ENCODE results near the gene ERCC1. TPM values are rescaled to one million over a fixed set of nuclear protein-coding genes. Genes with fewer than 3 reads are reported as not detected.
"Not testable (repeated sequence)": the region's sequence is repeated elsewhere in the genome, so short reads cannot be mapped to it uniquely, and the experiment has no call there.

The ERCC1 gene
- total RNA-seq, 2 experiments from 2014 or later: 32.5 to 32.6 TPM

DNA sequence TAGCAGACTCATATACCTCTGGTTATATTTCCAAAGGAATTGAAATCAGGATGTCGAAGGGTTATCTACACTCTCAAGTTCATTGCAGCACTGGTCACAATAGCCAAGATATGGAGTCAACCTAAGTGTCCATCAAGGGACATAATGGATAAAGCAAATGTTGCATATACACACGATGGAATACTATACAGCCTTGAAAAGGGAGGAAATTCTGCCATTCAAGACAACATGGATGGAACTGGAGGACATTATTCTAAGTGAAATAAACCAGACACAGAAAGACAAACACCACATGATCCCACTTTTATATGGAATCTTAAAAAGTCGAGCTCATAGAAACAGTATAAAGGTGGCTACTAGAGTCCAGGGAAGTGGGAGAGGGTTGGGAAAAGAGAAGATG, 13.6 kb upstream of the ERCC1 start:
- H3K4me1 ChIP-seq (ENCODE audit: insufficient read depth, low read length): peaks cover 17% of the 10 kb centered on the region
- no peaks in the 10 kb centered on the region for H3K9me3 ChIP-seq (ENCODE audit: control insufficient read depth in 1 of 2, insufficient read depth in 1 of 2, low read length in 2 of 2)
- DNase-seq (no peak), ATAC-seq (ENCODE audit: poor library complexity) (no peak)
- ChIA-PET CTCF (interaction anchor here (1.7 to 6.0 kb wide), 2 partner anchors 32 to 40 kb away, joined by 4 to 365 read pairs; no protein-coding TSS in a partner anchor), POLR2A (interaction anchor here (0.6 kb wide), 1 partner anchor 42 kb away, joined by 3 read pairs; no protein-coding TSS in a partner anchor)
- H3K36me3 ChIP-seq (ENCODE audit: insufficient read depth, low read length): no peaks in the 10 kb centered on the region
- Mint-ChIP-seq H3K27ac (no peak overlapping the region), H3K27me3 (no peaks in the 10 kb centered on the region), H3K4me1 (ENCODE audit: low read depth) (peaks cover 16% of the 10 kb centered on the region), H3K9me3 (no peaks in the 10 kb centered on the region), H3K4me3 (peak overlapping the region; percentile 12), H3K36me3 (ENCODE audit: low read depth) (no peaks in the 10 kb centered on the region)
- intact Hi-C loops (cut with DNase I, micrococcal nuclease): no loop called here
- TF ChIP-seq, protein P1, sequence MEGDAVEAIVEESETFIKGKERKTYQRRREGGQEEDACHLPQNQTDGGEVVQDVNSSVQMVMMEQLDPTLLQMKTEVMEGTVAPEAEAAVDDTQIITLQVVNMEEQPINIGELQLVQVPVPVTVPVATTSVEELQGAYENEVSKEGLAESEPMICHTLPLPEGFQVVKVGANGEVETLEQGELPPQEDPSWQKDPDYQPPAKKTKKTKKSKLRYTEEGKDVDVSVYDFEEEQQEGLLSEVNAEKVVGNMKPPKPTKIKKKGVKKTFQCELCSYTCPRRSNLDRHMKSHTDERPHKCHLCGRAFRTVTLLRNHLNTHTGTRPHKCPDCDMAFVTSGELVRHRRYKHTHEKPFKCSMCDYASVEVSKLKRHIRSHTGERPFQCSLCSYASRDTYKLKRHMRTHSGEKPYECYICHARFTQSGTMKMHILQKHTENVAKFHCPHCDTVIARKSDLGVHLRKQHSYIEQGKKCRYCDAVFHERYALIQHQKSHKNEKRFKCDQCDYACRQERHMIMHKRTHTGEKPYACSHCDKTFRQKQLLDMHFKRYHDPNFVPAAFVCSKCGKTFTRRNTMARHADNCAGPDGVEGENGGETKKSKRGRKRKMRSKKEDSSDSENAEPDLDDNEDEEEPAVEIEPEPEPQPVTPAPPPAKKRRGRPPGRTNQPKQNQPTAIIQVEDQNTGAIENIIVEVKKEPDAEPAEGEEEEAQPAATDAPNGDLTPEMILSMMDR (IDR thresholded peaks at IDR 0.05): no peak
- no peak overlapping the region for H3K27ac ChIP-seq (ENCODE audit: low read depth in 1 of 2, low read length in 2 of 2)
- no peaks in the 10 kb centered on the region for H3K27me3 ChIP-seq (ENCODE audit: control insufficient read depth in 1 of 2, insufficient read depth in 2 of 2, low read length in 2 of 2)
- H3K4me3 ChIP-seq (ENCODE audit: low read length): no peak overlapping the region

DNA sequence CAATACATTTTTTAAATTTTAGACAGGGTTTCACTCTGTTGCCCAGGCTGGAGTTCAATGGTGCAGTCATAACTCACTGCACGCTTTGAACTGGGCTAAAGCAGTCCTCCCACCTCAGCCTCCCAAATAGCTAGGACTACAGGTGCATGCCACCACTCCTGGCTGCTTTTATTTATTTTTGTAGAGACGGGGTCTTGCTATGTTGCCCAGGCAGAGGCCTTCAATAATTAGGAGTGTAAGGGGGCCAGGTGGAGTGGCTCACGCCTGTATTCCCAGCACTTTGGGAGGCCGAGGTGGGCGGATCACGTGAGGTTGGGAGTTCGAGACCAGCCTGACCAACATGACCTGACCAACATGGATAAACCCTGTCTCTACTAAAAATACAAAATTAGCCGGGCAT, 8.8 kb upstream of the ERCC1 start:
- POLR2A ChIA-PET; H3K27me3 ChIP-seq (ENCODE audit: control insufficient read depth in 1 of 2, insufficient read depth in 2 of 2, low read length in 2 of 2); H3K27ac ChIP-seq (ENCODE audit: low read depth in 1 of 2, low read length in 2 of 2); H3K4me1 Mint-ChIP-seq (ENCODE audit: low read depth); DNase-seq; H3K9me3 ChIP-seq (ENCODE audit: control insufficient read depth in 1 of 2, insufficient read depth in 1 of 2, low read length in 2 of 2); H3K4me3 Mint-ChIP-seq; H3K36me3 Mint-ChIP-seq (ENCODE audit: low read depth); H3K27ac Mint-ChIP-seq; H3K36me3 ChIP-seq (ENCODE audit: insufficient read depth, low read length); ATAC-seq (ENCODE audit: poor library complexity); H3K27me3 Mint-ChIP-seq; H3K9me3 Mint-ChIP-seq; H3K4me3 ChIP-seq (ENCODE audit: low read length): not testable (repeated sequence)
- intact Hi-C loops (cut with DNase I, micrococcal nuclease): loop anchor here in 1 of 2 experiments (5.0 kb wide), 1 partner anchor 125 kb away; no protein-coding TSS in a partner anchor
- H3K4me1 ChIP-seq (ENCODE audit: insufficient read depth, low read length): peaks cover 17% of the 10 kb centered on the region
- CTCF ChIA-PET: interaction anchor here (4.1 kb wide), 1 partner anchor 46 kb away, joined by 15 read pairs; no protein-coding TSS in a partner anchor

DNA sequence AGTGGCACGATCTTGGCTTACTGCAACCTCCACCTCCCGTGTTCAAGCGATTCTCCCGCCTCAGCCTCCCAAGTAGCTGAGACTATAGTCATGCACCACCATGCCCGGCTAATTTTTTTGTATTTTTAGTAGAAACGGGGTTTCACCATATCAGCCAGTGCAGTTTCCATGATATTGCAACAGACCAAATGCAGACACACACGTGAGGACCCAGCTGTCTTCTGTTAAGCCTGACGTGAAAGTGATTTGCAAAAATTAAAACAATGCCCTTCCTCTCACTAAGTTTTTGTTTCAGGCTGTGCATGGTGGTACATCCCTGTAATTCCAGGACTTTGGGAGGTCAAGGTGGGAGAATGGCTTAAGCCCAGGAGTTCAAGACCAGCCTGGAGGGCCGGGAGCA, 7.3 kb upstream of the ERCC1 start:
- H3K36me3 ChIP-seq (ENCODE audit: insufficient read depth, low read length); H3K4me1 Mint-ChIP-seq (ENCODE audit: low read depth); H3K9me3 Mint-ChIP-seq; H3K27ac ChIP-seq (ENCODE audit: low read depth in 1 of 2, low read length in 2 of 2); H3K27ac Mint-ChIP-seq; POLR2A ChIA-PET; ATAC-seq (ENCODE audit: poor library complexity); H3K36me3 Mint-ChIP-seq (ENCODE audit: low read depth); H3K27me3 Mint-ChIP-seq; H3K9me3 ChIP-seq (ENCODE audit: control insufficient read depth in 1 of 2, insufficient read depth in 1 of 2, low read length in 2 of 2); H3K4me3 ChIP-seq (ENCODE audit: low read length); DNase-seq; H3K27me3 ChIP-seq (ENCODE audit: control insufficient read depth in 1 of 2, insufficient read depth in 2 of 2, low read length in 2 of 2); H3K4me3 Mint-ChIP-seq: not testable (repeated sequence)
- peaks cover 17% of the 10 kb centered on the region for H3K4me1 ChIP-seq (ENCODE audit: insufficient read depth, low read length)
- intact Hi-C loops (cut with DNase I, micrococcal nuclease): loop anchor here in 1 of 2 experiments (5.0 kb wide), 1 partner anchor 126 kb away; no protein-coding TSS in a partner anchor
- CTCF ChIA-PET: interaction anchor here (1.1 to 4.1 kb wide), 3 partner anchors 9 to 55 kb away, joined by 3 to 15 read pairs (median 13); no protein-coding TSS in a partner anchor

DNA sequence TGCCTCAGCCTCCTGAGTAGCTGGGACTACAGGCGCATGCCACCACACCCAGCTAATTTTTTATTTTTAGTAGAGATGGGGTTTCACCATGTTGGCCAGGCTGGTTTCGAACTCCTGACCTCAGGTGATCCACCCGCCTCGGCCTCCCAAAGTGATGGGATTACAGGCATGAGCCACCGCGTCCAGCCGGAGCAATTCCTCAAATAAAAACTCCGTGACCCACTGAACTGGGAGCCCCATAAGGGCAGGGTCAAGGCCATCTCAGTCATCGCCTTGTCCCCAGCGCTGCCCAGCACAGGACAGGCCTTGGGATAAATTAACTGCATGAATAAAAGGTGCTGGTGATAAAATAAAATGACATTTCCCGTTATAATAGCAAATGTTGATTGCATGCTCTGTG, 6.2 kb upstream of the ERCC1 start:
- peaks cover 17% of the 10 kb centered on the region for H3K4me1 ChIP-seq (ENCODE audit: insufficient read depth, low read length)
- H3K9me3 ChIP-seq (ENCODE audit: control insufficient read depth in 1 of 2, insufficient read depth in 1 of 2, low read length in 2 of 2); H3K27me3 ChIP-seq (ENCODE audit: control insufficient read depth in 1 of 2, insufficient read depth in 2 of 2, low read length in 2 of 2); H3K4me3 ChIP-seq (ENCODE audit: low read length); H3K27ac ChIP-seq (ENCODE audit: low read depth in 1 of 2, low read length in 2 of 2); H3K4me1 Mint-ChIP-seq (ENCODE audit: low read depth); H3K27ac Mint-ChIP-seq; H3K9me3 Mint-ChIP-seq; H3K36me3 ChIP-seq (ENCODE audit: insufficient read depth, low read length); H3K27me3 Mint-ChIP-seq; ATAC-seq (ENCODE audit: poor library complexity); POLR2A ChIA-PET; DNase-seq; H3K36me3 Mint-ChIP-seq (ENCODE audit: low read depth): not testable (repeated sequence)
- intact Hi-C loops (cut with DNase I, micrococcal nuclease): loop anchor here (5.0 to 10.0 kb wide), 3 partner anchors 127 to 212 kb away; partner anchors contain the start of gene OPA3 (in 1 of the 2)
- H3K4me3 Mint-ChIP-seq: peak overlapping the region; percentile 25
- CTCF ChIA-PET: interaction anchor here (2.8 to 4.1 kb wide), 2 partner anchors 10 to 49 kb away, joined by 13 to 15 read pairs; no protein-coding TSS in a partner anchor

Data from CD4-positive, alpha-beta T cell (primary cell).